ENCODE measurements around the gene CHMP5.

CHMP5 gene

DNA sequence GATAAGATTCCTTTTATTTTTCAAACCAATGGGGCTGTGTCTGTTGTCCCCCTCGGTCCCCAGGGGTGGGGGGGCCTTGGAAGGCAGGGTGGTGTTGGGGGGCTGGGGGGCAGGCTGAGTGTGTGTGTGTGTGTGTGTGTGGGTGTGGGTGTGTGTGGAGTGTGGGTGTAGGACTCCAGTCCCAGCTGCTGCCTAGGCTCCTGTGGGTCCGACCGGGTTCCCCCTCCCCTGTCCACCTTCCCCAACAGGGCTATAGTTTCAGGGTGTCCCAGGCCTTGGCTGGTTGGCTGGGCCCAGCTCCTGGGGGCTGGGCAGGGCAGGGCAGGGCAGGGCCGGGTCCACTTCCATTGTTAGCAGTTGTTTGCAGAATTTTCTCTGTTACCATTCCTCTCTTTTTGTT, 23.4 kb downstream of the CHMP5 start:
- no peak overlapping the region for H3K4me3 ChIP-seq (ENCODE audit: insufficient read depth in 1 of 2, low read depth in 1 of 2, low read length in 2 of 2)
- no peak overlapping the region for H2AFZ ChIP-seq (ENCODE audit: low read depth, low read length)
- no peak overlapping the region for H2AK5ac ChIP-seq (ENCODE audit: low read length, severe bottlenecking)
- no peak overlapping the region for H3K23ac ChIP-seq (ENCODE audit: low read length in 2 of 2)
- H3K4me1 ChIP-seq (ENCODE audit: control insufficient read depth, insufficient read depth, low read depth, low read length): peaks cover 9% of the 10 kb centered on the region
- H3K9me3 ChIP-seq (ENCODE audit: control insufficient read depth, low read length): no peaks in the 10 kb centered on the region
- no peak overlapping the region for H3K14ac ChIP-seq (ENCODE audit: low read length in 2 of 2)
- no peak overlapping the region for H2BK5ac ChIP-seq (ENCODE audit: low read depth, low read length, poor library complexity, severe bottlenecking)
- no peak overlapping the region for H3K4ac ChIP-seq (ENCODE audit: low read depth in 1 of 2, low read length in 2 of 2)
- H3K27ac ChIP-seq (ENCODE audit: low read length, poor library complexity, severe bottlenecking): no peak overlapping the region
- DNase-seq: no peak
- peaks cover 8% of the 10 kb centered on the region for H3K79me1 ChIP-seq (replicated peaks; ENCODE audit: low read length, poor library complexity, severe bottlenecking)
- H3K27me3 ChIP-seq (ENCODE audit: control insufficient read depth in 1 of 2, insufficient read depth in 1 of 2, low read length in 2 of 2): no peaks in the 10 kb centered on the region
- no peak overlapping the region for H2BK15ac ChIP-seq (ENCODE audit: low read depth, poor library complexity, severe bottlenecking)
- H3K18ac ChIP-seq (ENCODE audit: low read depth in 1 of 2, low read length in 2 of 2): no peak overlapping the region
- H2BK120ac ChIP-seq (ENCODE audit: low read depth, low read length): no peak overlapping the region
- peaks cover 3 to 41% of the 10 kb centered on the region in 2 experiments for H3K36me3 ChIP-seq (ENCODE audit: control insufficient read depth in 1 of 2, insufficient read depth in 2 of 2, low read depth in 1 of 2, low read length in 2 of 2)
- H4K91ac ChIP-seq (ENCODE audit: low read length): no peak overlapping the region
- H3K4me2 ChIP-seq (ENCODE audit: low read length, poor library complexity, severe bottlenecking): no peak overlapping the region
- WGBS: 100% methylated on average over 1 of the region's 4 CpGs
- peak overlapping the region in 1 of 2 experiments; percentile 73 for H2BK12ac ChIP-seq (ENCODE audit: low read length in 2 of 2)
- no peak overlapping the region for H4K8ac ChIP-seq (ENCODE audit: low read length)
- H3K9ac ChIP-seq (ENCODE audit: low read length): no peak overlapping the region

- Histone ChIP-seq H4K91ac (ENCODE audit: low read length) (peak overlapping the region; percentile 76), H3K14ac (ENCODE audit: low read length in 2 of 2) (no peak overlapping the region), H3K4ac (ENCODE audit: low read depth in 1 of 2, low read length in 2 of 2) (peak overlapping the region; percentile 6 to 73), H3K79me1 (replicated peaks; ENCODE audit: low read length, poor library complexity, severe bottlenecking) (peaks cover 8% of the 10 kb centered on the region), H2BK15ac (ENCODE audit: low read depth, poor library complexity, severe bottlenecking) (peak overlapping the region; percentile 88), H3K4me3 (ENCODE audit: insufficient read depth in 1 of 2, low read depth in 1 of 2, low read length in 2 of 2) (no peak overlapping the region), H3K9me3 (ENCODE audit: control insufficient read depth, low read length) (no peaks in the 10 kb centered on the region), H2AFZ (ENCODE audit: low read depth, low read length) (no peak overlapping the region), H2AK5ac (ENCODE audit: low read length, severe bottlenecking) (peak overlapping the region; percentile 69), H2BK120ac (ENCODE audit: low read depth, low read length) (no peak overlapping the region), H3K4me2 (ENCODE audit: low read length, poor library complexity, severe bottlenecking) (no peak overlapping the region), H3K18ac (ENCODE audit: low read depth in 1 of 2, low read length in 2 of 2) (peak overlapping the region; percentile 14 to 46), H3K36me3 (ENCODE audit: control insufficient read depth in 1 of 2, insufficient read depth in 2 of 2, low read depth in 1 of 2, low read length in 2 of 2) (peaks cover 3 to 41% of the 10 kb centered on the region in 2 experiments), H3K27ac (ENCODE audit: low read length, poor library complexity, severe bottlenecking) (no peak overlapping the region), H3K27me3 (ENCODE audit: control insufficient read depth in 1 of 2, insufficient read depth in 1 of 2, low read length in 2 of 2) (no peaks in the 10 kb centered on the region), H4K8ac (ENCODE audit: low read length) (peak overlapping the region; percentile 86), H2BK12ac (ENCODE audit: low read length in 2 of 2) (peak overlapping the region in 1 of 2 experiments; percentile 8), H3K23ac (ENCODE audit: low read length in 2 of 2) (no peak overlapping the region), H3K9ac (ENCODE audit: low read length) (peak overlapping the region; percentile 100), H2BK5ac (ENCODE audit: low read depth, low read length, poor library complexity, severe bottlenecking) (no peak overlapping the region), H3K4me1 (ENCODE audit: control insufficient read depth, insufficient read depth, low read depth, low read length) (peaks cover 9% of the 10 kb centered on the region)
- DNase-seq: no peak
- WGBS: 98% methylated on average over 10 of the region's 14 CpGs
Measured at GRCh38 chr9:33288828-33289483, 24.1 kb downstream of the CHMP5 start.

GRCh38 chr9:33289496-33289895, 24.6 kb downstream of the CHMP5 start:
- no peaks in the 10 kb centered on the region for H3K9me3 ChIP-seq (ENCODE audit: control insufficient read depth, low read length)

DNA sequence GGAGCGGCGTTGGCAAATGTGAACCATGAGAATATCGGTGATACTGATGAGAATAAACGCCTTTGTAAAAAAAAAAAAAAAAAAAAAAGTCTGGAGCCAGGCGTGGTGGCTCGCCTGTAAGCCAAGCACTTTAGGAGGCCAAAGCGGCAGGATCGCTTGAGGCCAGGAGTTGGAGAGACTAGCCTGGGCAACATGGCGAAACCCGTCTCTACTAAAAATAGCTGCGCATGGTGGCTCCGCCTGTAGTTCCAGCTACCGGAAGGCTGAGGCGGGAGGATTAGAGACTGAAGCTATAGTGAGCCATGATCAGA, 25.0 kb downstream of the CHMP5 start:
- H2BK120ac ChIP-seq (ENCODE audit: low read depth, low read length): no peak overlapping the region
- H2BK15ac ChIP-seq (ENCODE audit: low read depth, poor library complexity, severe bottlenecking): peak overlapping the region; percentile 40
- H2AK5ac ChIP-seq (ENCODE audit: low read length, severe bottlenecking): no peak overlapping the region
- H3K27ac ChIP-seq (ENCODE audit: low read length, poor library complexity, severe bottlenecking): peak overlapping the region; percentile 90
- peaks cover 12% of the 10 kb centered on the region for H3K79me1 ChIP-seq (replicated peaks; ENCODE audit: low read length, poor library complexity, severe bottlenecking)
- peak overlapping the region; percentile 41 to 87 for H3K18ac ChIP-seq (ENCODE audit: low read depth in 1 of 2, low read length in 2 of 2)
- peak overlapping the region; percentile 52 for H4K91ac ChIP-seq (ENCODE audit: low read length)
- H2BK12ac ChIP-seq (ENCODE audit: low read length in 2 of 2): no peak overlapping the region
- peak overlapping the region in 1 of 2 experiments; percentile 35 for H3K4ac ChIP-seq (ENCODE audit: low read depth in 1 of 2, low read length in 2 of 2)
- H3K27me3 ChIP-seq (ENCODE audit: control insufficient read depth in 1 of 2, insufficient read depth in 1 of 2, low read length in 2 of 2): no peaks in the 10 kb centered on the region
- peak overlapping the region; percentile 55 for H3K4me2 ChIP-seq (ENCODE audit: low read length, poor library complexity, severe bottlenecking)
- H3K4me3 ChIP-seq (ENCODE audit: insufficient read depth in 1 of 2, low read depth in 1 of 2, low read length in 2 of 2): peak overlapping the region; percentile 87 to 97
- no peak overlapping the region for H2AFZ ChIP-seq (ENCODE audit: low read depth, low read length)
- peak overlapping the region; percentile 83 for H2BK5ac ChIP-seq (ENCODE audit: low read depth, low read length, poor library complexity, severe bottlenecking)
- H3K36me3 ChIP-seq (ENCODE audit: control insufficient read depth in 1 of 2, insufficient read depth in 2 of 2, low read depth in 1 of 2, low read length in 2 of 2): peaks cover 7 to 41% of the 10 kb centered on the region in 2 experiments
- no peak overlapping the region for H3K23ac ChIP-seq (ENCODE audit: low read length in 2 of 2)
- peak overlapping the region; percentile 93 for H4K8ac ChIP-seq (ENCODE audit: low read length)
- H3K4me1 ChIP-seq (ENCODE audit: control insufficient read depth, insufficient read depth, low read depth, low read length): peaks cover 9% of the 10 kb centered on the region
- 7% methylated on average over 13 of the region's 14 CpGs for WGBS
- H3K9ac ChIP-seq (ENCODE audit: low read length): peak overlapping the region; percentile 100
- no peaks in the 10 kb centered on the region for H3K9me3 ChIP-seq (ENCODE audit: control insufficient read depth, low read length)
- no peak for DNase-seq
- H3K14ac ChIP-seq (ENCODE audit: low read length in 2 of 2): no peak overlapping the region

More at GRCh38 chr9:33289496-33289895, 24.6 kb downstream of the CHMP5 start:
- H3K27me3 ChIP-seq (ENCODE audit: control insufficient read depth in 1 of 2, insufficient read depth in 1 of 2, low read length in 2 of 2): no peaks in the 10 kb centered on the region
- H3K4me3 ChIP-seq (ENCODE audit: insufficient read depth in 1 of 2, low read depth in 1 of 2, low read length in 2 of 2): peak overlapping the region; percentile 20 to 50
- H2BK120ac ChIP-seq (ENCODE audit: low read depth, low read length): no peak overlapping the region
- peak overlapping the region; percentile 100 for H3K9ac ChIP-seq (ENCODE audit: low read length)
- H3K4ac ChIP-seq (ENCODE audit: low read depth in 1 of 2, low read length in 2 of 2): peak overlapping the region in 1 of 2 experiments; percentile 81
- H3K4me2 ChIP-seq (ENCODE audit: low read length, poor library complexity, severe bottlenecking): peak overlapping the region; percentile 79
- peaks cover 8% of the 10 kb centered on the region for H3K79me1 ChIP-seq (replicated peaks; ENCODE audit: low read length, poor library complexity, severe bottlenecking)
- H2AFZ ChIP-seq (ENCODE audit: low read depth, low read length): no peak overlapping the region
- H3K27ac ChIP-seq (ENCODE audit: low read length, poor library complexity, severe bottlenecking): no peak overlapping the region
- H3K18ac ChIP-seq (ENCODE audit: low read depth in 1 of 2, low read length in 2 of 2): peak overlapping the region; percentile 46 to 87
- H3K14ac ChIP-seq (ENCODE audit: low read length in 2 of 2): no peak overlapping the region
- no peak overlapping the region for H2BK5ac ChIP-seq (ENCODE audit: low read depth, low read length, poor library complexity, severe bottlenecking)
- no peak overlapping the region for H3K23ac ChIP-seq (ENCODE audit: low read length in 2 of 2)
- peak overlapping the region; percentile 70 for H4K91ac ChIP-seq (ENCODE audit: low read length)
- WGBS: 98% methylated on average over 4 of the region's 12 CpGs
- H2BK12ac ChIP-seq (ENCODE audit: low read length in 2 of 2): peak overlapping the region in 1 of 2 experiments; percentile 51
- H4K8ac ChIP-seq (ENCODE audit: low read length): peak overlapping the region; percentile 78
- no peak for DNase-seq
- H2BK15ac ChIP-seq (ENCODE audit: low read depth, poor library complexity, severe bottlenecking): no peak overlapping the region
- H2AK5ac ChIP-seq (ENCODE audit: low read length, severe bottlenecking): peak overlapping the region; percentile 68
- peaks cover 9% of the 10 kb centered on the region for H3K4me1 ChIP-seq (ENCODE audit: control insufficient read depth, insufficient read depth, low read depth, low read length)
- peaks cover 4 to 41% of the 10 kb centered on the region in 2 experiments for H3K36me3 ChIP-seq (ENCODE audit: control insufficient read depth in 1 of 2, insufficient read depth in 2 of 2, low read depth in 1 of 2, low read length in 2 of 2)

Data from mesenchymal stem cell (in vitro differentiated cells and primary cell).